Measurements from ENCODE around the gene SNRNP48. TPM values are rescaled to one million over a fixed set of nuclear protein-coding genes. Genes with fewer than 3 reads are reported as not detected.

SNRNP48 gene
- total and polyA plus RNA-seq, 2 of the 8 experiments (the other 6 are each of a cell fraction or from before 2014, with no cell fraction given): 7.7 to 21.0 TPM

GRCh38 chr6:7566107-7566506 is 23.9 kb upstream of the SNRNP48 start (continued):
- TF ChIP-seq CHD7 (IDR thresholded peaks at IDR 0.05; ENCODE audit: insufficient replicate concordance, low read length): no peak
- TF ChIP-seq SUZ12 (IDR thresholded peaks at IDR 0.05; ENCODE audit: low read length): no peak
- no peak for TF ChIP-seq SP4 (IDR thresholded peaks at IDR 0.05; ENCODE audit: low read length)
- no peak for TF ChIP-seq RFX5 (IDR thresholded peaks at IDR 0.05; ENCODE audit: borderline replicate concordance, low read depth, low read length)
- TF ChIP-seq KDM1A (IDR thresholded peaks at IDR 0.05; ENCODE audit: borderline replicate concordance, low read length): no peak
- no peak for TF ChIP-seq ZNF274 (IDR thresholded peaks at IDR 0.05; ENCODE audit: borderline replicate concordance, extremely low read depth, low read length)
- TF ChIP-seq SP2 (IDR thresholded peaks at IDR 0.05; ENCODE audit: low read length): no peak

Data from H1 (cell line).